UCSD-AML1 (cell line): ENCODE results near the gene TNS3.
"Not testable (repeated sequence)": the region's sequence is repeated elsewhere in the genome, so short reads cannot be mapped to it uniquely, and the experiment has no call there.

Experiments
- DNase-seq: peaks from one replicate; lab custom pipeline; 2025; ENCODE audit not compliant: unreplicated experiment; lab: John Stamatoyannopoulos, UW

Gene TNS3

GRCh38 chr7:47454974-47455871, 126.7 kb downstream of the TNS3 start:
- no peak for DNase-seq

- DNase-seq = no peak
These were observed 127.6 kb downstream of the TNS3 start for GRCh38 chr7:47454069-47454973.

- peak; percentile 49 for DNase-seq
These were observed 128.5 kb downstream of the TNS3 start for GRCh38 chr7:47453093-47454061.

GRCh38 chr7:47452715-47453092, 129.2 kb downstream of the TNS3 start:
- no peak for DNase-seq

GRCh38 chr7:47452295-47452694, 129.6 kb downstream of the TNS3 start:
- no peak for DNase-seq

GRCh38 chr7:47451851-47452205, 130.1 kb downstream of the TNS3 start:
- DNase-seq = no peak

- DNase-seq = no peak
These were observed 131.9 kb downstream of the TNS3 start for GRCh38 chr7:47449810-47450590.

- no peak for DNase-seq
These were observed 132.9 kb downstream of the TNS3 start for GRCh38 chr7:47448971-47449370.

- DNase-seq = no peak
These were observed 134.1 kb downstream of the TNS3 start for GRCh38 chr7:47447621-47448349.

- no peak for DNase-seq
These were observed 134.9 kb downstream of the TNS3 start for GRCh38 chr7:47446871-47447466.

GRCh38 chr7:47444376-47445098, 137.4 kb downstream of the TNS3 start:
- no peak for DNase-seq

GRCh38 chr7:47443049-47443448, 138.9 kb downstream of the TNS3 start:
- DNase-seq = no peak

GRCh38 chr7:47442605-47442865, 139.4 kb downstream of the TNS3 start:
- no peak for DNase-seq

GRCh38 chr7:47441796-47442604, 139.9 kb downstream of the TNS3 start:
- DNase-seq = no peak

- DNase-seq = not testable (repeated sequence)
These were observed 140.9 kb downstream of the TNS3 start for GRCh38 chr7:47441048-47441447.

GRCh38 chr7:47440320-47440719, 141.6 kb downstream of the TNS3 start:
- DNase-seq = no peak

GRCh38 chr7:47439181-47439667, 142.7 kb downstream of the TNS3 start:
- no peak for DNase-seq
